Activated CD4-positive, alpha-beta T cell treated with anti-CD3 and anti-CD28 coated beads, Interleukin-2, amount 50 U/mL, for 4 hours (primary cell): ENCODE results near the gene EEFSEC.

Experiments
- DNase-seq, 2 experiments: peaks; one replicate each; pipeline ENCODE4 v3.0.0-alpha.2; 2020

The EEFSEC gene

GRCh38 chr3:128419311-128419710, 266.0 kb downstream of the EEFSEC start:
- no peak for DNase-seq

GRCh38 chr3:128420289-128420688, 267.0 kb downstream of the EEFSEC start:
- DNase-seq: no peak

GRCh38 chr3:128420720-128421438, 267.6 kb downstream of the EEFSEC start:
- no peak for DNase-seq

GRCh38 chr3:128421439-128421836, 268.2 kb downstream of the EEFSEC start:
- DNase-seq: no peak

- no peak for DNase-seq
These were observed 268.7 kb downstream of the EEFSEC start for GRCh38 chr3:128421966-128422365.

GRCh38 chr3:128422762-128423524, 269.7 kb downstream of the EEFSEC start:
- DNase-seq: no peak

GRCh38 chr3:128423525-128424147, 270.4 kb downstream of the EEFSEC start:
- no peak for DNase-seq

- DNase-seq: no peak
These were observed 271.3 kb downstream of the EEFSEC start for GRCh38 chr3:128424508-128425069.

- no peak for DNase-seq
These were observed 272.0 kb downstream of the EEFSEC start for GRCh38 chr3:128425142-128425845.

- DNase-seq: no peak
These were observed 272.5 kb downstream of the EEFSEC start for GRCh38 chr3:128425846-128426127.

- peak; percentile 39 for DNase-seq
These were observed 273.0 kb downstream of the EEFSEC start for GRCh38 chr3:128426128-128426921.

GRCh38 chr3:128427175-128427857, 274.0 kb downstream of the EEFSEC start:
- DNase-seq: no peak

GRCh38 chr3:128427872-128428822, 274.9 kb downstream of the EEFSEC start:
- no peak for DNase-seq

GRCh38 chr3:128429275-128429674, 276.0 kb downstream of the EEFSEC start:
- no peak for DNase-seq

- no peak for DNase-seq
These were observed 276.5 kb downstream of the EEFSEC start for GRCh38 chr3:128429751-128430150.

GRCh38 chr3:128430301-128430700, 277.0 kb downstream of the EEFSEC start:
- DNase-seq: no peak

- no peak for DNase-seq
These were observed 277.4 kb downstream of the EEFSEC start for GRCh38 chr3:128430731-128431130.

- DNase-seq: no peak
These were observed 278.6 kb downstream of the EEFSEC start for GRCh38 chr3:128431803-128432300.

GRCh38 chr3:128432301-128432970, 279.2 kb downstream of the EEFSEC start:
- DNase-seq: no peak
